ENCODE data around the gene HERC4. TPM values are rescaled to one million over a fixed set of nuclear protein-coding genes. Genes with fewer than 3 reads are reported as not detected.

HERC4 gene
- 74.6 and 119 TPM in 2 replicates for total RNA-seq

GRCh38 chr10:68074775-68075549, at the start of gene HERC4:
Gene HERC4 (minus strand): TSS chr10:68075283. CDS start chr10:68073108, 2,175 bp downstream.

GRCh38 chr10:68109331-68109730, 34.2 kb upstream of the HERC4 start, which contains the start of gene MYPN:
Gene MYPN (plus strand): TSS chr10:68109488. CDS start chr10:68121439, 11,951 bp downstream.

GRCh38 chr10:67884313-67884841, 190.7 kb downstream of the HERC4 start, which contains the start of gene SIRT1:
Gene SIRT1 (plus strand): TSS chr10:67884656. CDS start chr10:67884722, 66 bp downstream.

Other genes with a start within 250 kb of the HERC4 start
- 2.0 and 2.5 TPM in 2 replicates for gene DNAJC12, start 237.1 kb downstream of the HERC4 start, total RNA-seq
- 12.6 and 15.0 TPM in 2 replicates for gene SIRT1, start 190.6 kb downstream of the HERC4 start, total RNA-seq
- 0.15 and 0.33 TPM in 2 replicates for gene MYPN, start 34.2 kb upstream of the HERC4 start, total RNA-seq
- gene ATOH7, start 156.8 kb upstream of the HERC4 start, total RNA-seq, result 0.17 TPM in 1 of 2 replicates, not detected in the other

Measured in smooth muscle cell of trachea (primary cell).